CD14-positive monocyte (primary cell): ENCODE results near the gene NCOA5. TPM values are rescaled to one million over a fixed set of nuclear protein-coding genes. Genes with fewer than 3 reads are reported as not detected.
A peak's percentile ranks its signal among the peaks of the same experiment; 100 is the strongest.

Experiments
- DNase-seq, 3 donors: peaks; one replicate each; pipeline ENCODE4 v3.0.0-alpha.2; 2011 to 2022
- H2AFZ ChIP-seq: 2 replicates; pipeline ENCODE4 v1.6.0; 2012; ENCODE audit warnings: mild to moderate bottlenecking, low read depth, low read length, inconsistent platforms; ENCODE audit not compliant: insufficient read depth, poor library complexity, severe bottlenecking
- H3K27ac ChIP-seq, 2 donors: 1 replicate in 1 of 2; 2 replicates in 1 of 2; pipeline ENCODE4 v1.5.1; 2012 to 2013; ENCODE audit warnings: low read length in 2 of 2, control low read depth in 1 of 2, inconsistent platforms in 1 of 2, low read depth in 1 of 2, mild to moderate bottlenecking in 1 of 2
- H3K27me3 ChIP-seq, 2 donors: one replicate each; pipeline versions ENCODE4 v1.6.0 to v1.6.1; 2011 to 2013; ENCODE audit warnings: low read length in 2 of 2; ENCODE audit not compliant: control insufficient read depth in 2 of 2, insufficient read depth in 2 of 2
- H3K36me3 ChIP-seq, 2 donors: replicated peaks in 1 of 2; 1 replicate in 1 of 2; 2 replicates in 1 of 2; pipeline versions ENCODE4 v1.5.1 to v1.6.1; 2012 to 2013; ENCODE audit warnings: low read length in 2 of 2, control low read depth in 1 of 2, inconsistent platforms in 1 of 2, mild to moderate bottlenecking in 1 of 2; ENCODE audit not compliant: insufficient read depth in 2 of 2, control insufficient read depth in 1 of 2
- H3K4me1 ChIP-seq, 2 donors: 1 replicate in 1 of 2; 2 replicates in 1 of 2; pipeline versions ENCODE4 v1.5.1 to v1.6.1; 2012 to 2013; ENCODE audit warnings: low read length in 2 of 2, control low read depth in 1 of 2, inconsistent platforms in 1 of 2, mild to moderate bottlenecking in 1 of 2, moderate library complexity in 1 of 2; ENCODE audit not compliant: insufficient read depth in 2 of 2, control insufficient read depth in 1 of 2
- H3K4me2 ChIP-seq: replicated peaks from 2 replicates; pipeline ENCODE3; 2012; ENCODE audit warnings: low read length, moderate library complexity, mild to moderate bottlenecking; ENCODE audit not compliant: poor library complexity, severe bottlenecking; ENCODE audit errors: extremely low read depth
- H3K4me3 ChIP-seq, 3 experiments: fragments of 200-600 bp in 1 of 3; sonication (generic) in 1 of 3; replicated peaks in 1 of 3; 1 replicate in 2 of 3; 2 replicates in 1 of 3; pipeline ENCODE4 v1.5.1; 2011 to 2013; ENCODE audit warnings: low read length in 3 of 3, mild to moderate bottlenecking in 3 of 3, control low read depth in 2 of 3, low read depth in 2 of 3, inconsistent platforms in 1 of 3, moderate library complexity in 1 of 3
- H3K79me2 ChIP-seq: 2 replicates; pipeline ENCODE4 v1.6.0; 2012; ENCODE audit warnings: mild to moderate bottlenecking, control low read depth, inconsistent platforms, low read length, moderate library complexity; ENCODE audit not compliant: insufficient read depth
- H3K9ac ChIP-seq: 2 replicates; pipeline ENCODE4 v1.6.0; 2017; ENCODE audit warnings: low read length, mild to moderate bottlenecking; ENCODE audit not compliant: insufficient read depth, poor library complexity, severe bottlenecking
- H3K9me3 ChIP-seq, 2 donors: replicated peaks in 1 of 2; 1 replicate in 1 of 2; 2 replicates in 1 of 2; pipeline versions ENCODE4 v1.5.1 to v1.6.1; 2012 to 2013; ENCODE audit warnings: low read length in 2 of 2, control low read depth in 1 of 2; ENCODE audit not compliant: control insufficient read depth in 1 of 2, insufficient read depth in 1 of 2
- H4K20me1 ChIP-seq: 2 replicates; pipeline ENCODE4 v1.6.0; 2012; ENCODE audit warnings: mild to moderate bottlenecking, low read length, control low read depth, moderate library complexity; ENCODE audit not compliant: insufficient read depth
- H3K27ac Mint-ChIP-seq, 7 donors: one replicate each; pipeline ENCODE4 v1.8.0; 2020; ENCODE audit warnings: mild to moderate bottlenecking in 7 of 7, mixed read lengths in 7 of 7, moderate library complexity in 6 of 7, inconsistent platforms in 2 of 7
- H3K27me3 Mint-ChIP-seq, 3 donors: one replicate each; pipeline ENCODE4 v1.8.0; 2021 to 2022; ENCODE audit warnings: low read depth in 3 of 3, mild to moderate bottlenecking in 3 of 3, mixed read lengths in 3 of 3, moderate library complexity in 3 of 3, inconsistent platforms in 1 of 3
- H3K36me3 Mint-ChIP-seq, 2 donors: one replicate each; pipeline ENCODE4 v1.8.0; 2020; ENCODE audit warnings: mixed read lengths in 2 of 2, inconsistent platforms in 1 of 2, mild to moderate bottlenecking in 1 of 2
- H3K4me1 Mint-ChIP-seq: one replicate; pipeline ENCODE4 v1.8.0; 2020; ENCODE audit warnings: mild to moderate bottlenecking, mixed read lengths
- H3K4me3 Mint-ChIP-seq, 2 donors: one replicate each; pipeline ENCODE4 v1.8.0; 2020; ENCODE audit warnings: mild to moderate bottlenecking in 2 of 2, mixed read lengths in 2 of 2, moderate library complexity in 1 of 2
- H3K9me3 Mint-ChIP-seq, 7 donors: one replicate each; pipeline ENCODE4 v1.8.0; 2020 to 2022; ENCODE audit warnings: mixed read lengths in 7 of 7, mild to moderate bottlenecking in 6 of 7, moderate library complexity in 6 of 7, inconsistent platforms in 2 of 7
- WGBS: methylation state at CpG from one replicate; pipeline ENCODE4 v1.1.5; 2013; ENCODE audit warnings: missing lambda C conversion rate; ENCODE audit not compliant: insufficient coverage; 5-methylcytosine and 5-hydroxymethylcytosine counted together
- intact Hi-C, 2 donors: fragments of 100-400 bp; cut with micrococcal nuclease; formaldehyde crosslinking; loops; one replicate each; pipeline versions ENCODE4 v1.15.0 to v1.15.1; 2023
- polyA plus RNA-seq, 3 donors: library from polyadenylated mRNA; depleted of rRNA in 1 of 3; unstranded in 2 of 3; stranded (reverse) in 1 of 3; fragments of 300-500 nt in 2 of 3; fragments of >200 nt in 1 of 3; fragmentation: Illumina TruSeq in 2 of 3; gene quantifications; 1 replicate in 2 of 3; 2 replicates in 1 of 3; pipeline ENCODE4 v1.2.3, GENCODE V29; 2012 to 2021
- TF ChIP-seq, protein P1 (sequence below): fragments of 200-600 bp; IDR thresholded peaks from one replicate; pipeline ENCODE4 v1.8.0; 2022; ENCODE audit warnings: antibody characterized with exemption, mild to moderate bottlenecking

NCOA5 gene
- polyA plus RNA-seq, 3 donors = 4.5 to 10.2 (median 6.0) TPM

DNA sequence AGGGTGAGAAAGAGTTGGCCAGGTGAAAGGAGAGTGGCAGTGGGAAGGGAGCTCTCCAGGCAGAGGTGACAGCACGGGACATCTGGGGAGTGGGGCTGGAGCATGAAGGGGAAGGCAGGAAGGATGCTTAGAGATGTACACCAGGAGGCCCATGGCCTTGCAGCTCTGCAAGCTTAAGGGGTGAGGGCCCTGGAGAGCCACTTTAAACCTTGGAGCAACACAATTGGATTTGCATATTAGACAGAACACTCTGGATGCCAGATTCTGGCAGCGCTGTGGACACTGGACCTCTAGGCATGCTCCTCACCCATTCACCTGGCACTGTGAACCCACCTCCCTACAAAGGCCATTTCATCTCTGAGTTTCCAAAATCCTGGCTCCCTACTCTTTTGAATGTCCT lies 24.7 kb upstream of the NCOA5 start:
- no peak overlapping the region for H3K27ac ChIP-seq
- H2AFZ ChIP-seq = no peak overlapping the region
- no peak overlapping the region for H3K4me3 ChIP-seq
- H3K27me3 ChIP-seq = peaks cover 2 to 16% of the 10 kb centered on the region in 2 donors
- intact Hi-C loops = loop anchor here in 1 of 2 donors (5.0 to 10.0 kb wide), 2 partner anchors 92 to 320 kb away; partner anchors contain the start of genes DNTTIP1 and WFDC3
- no peak overlapping the region for H3K27ac Mint-ChIP-seq
- H3K27me3 Mint-ChIP-seq = peaks cover 18 to 22% (median 19%) of the 10 kb centered on the region in 3 donors
- H3K79me2 ChIP-seq = no peaks in the 10 kb centered on the region
- H4K20me1 ChIP-seq = peaks cover 5% of the 10 kb centered on the region
- 92% methylated on average over 2 of the region's 2 CpGs for WGBS
- peaks cover 45 to 47% of the 10 kb centered on the region in 2 donors for H3K4me1 ChIP-seq
- TF ChIP-seq, protein P1, sequence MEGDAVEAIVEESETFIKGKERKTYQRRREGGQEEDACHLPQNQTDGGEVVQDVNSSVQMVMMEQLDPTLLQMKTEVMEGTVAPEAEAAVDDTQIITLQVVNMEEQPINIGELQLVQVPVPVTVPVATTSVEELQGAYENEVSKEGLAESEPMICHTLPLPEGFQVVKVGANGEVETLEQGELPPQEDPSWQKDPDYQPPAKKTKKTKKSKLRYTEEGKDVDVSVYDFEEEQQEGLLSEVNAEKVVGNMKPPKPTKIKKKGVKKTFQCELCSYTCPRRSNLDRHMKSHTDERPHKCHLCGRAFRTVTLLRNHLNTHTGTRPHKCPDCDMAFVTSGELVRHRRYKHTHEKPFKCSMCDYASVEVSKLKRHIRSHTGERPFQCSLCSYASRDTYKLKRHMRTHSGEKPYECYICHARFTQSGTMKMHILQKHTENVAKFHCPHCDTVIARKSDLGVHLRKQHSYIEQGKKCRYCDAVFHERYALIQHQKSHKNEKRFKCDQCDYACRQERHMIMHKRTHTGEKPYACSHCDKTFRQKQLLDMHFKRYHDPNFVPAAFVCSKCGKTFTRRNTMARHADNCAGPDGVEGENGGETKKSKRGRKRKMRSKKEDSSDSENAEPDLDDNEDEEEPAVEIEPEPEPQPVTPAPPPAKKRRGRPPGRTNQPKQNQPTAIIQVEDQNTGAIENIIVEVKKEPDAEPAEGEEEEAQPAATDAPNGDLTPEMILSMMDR = no peak
- H3K36me3 ChIP-seq = no peaks in the 10 kb centered on the region
- no peak overlapping the region for H3K4me2 ChIP-seq
- H3K4me1 Mint-ChIP-seq = peaks cover 41% of the 10 kb centered on the region
- no peaks in the 10 kb centered on the region for H3K9me3 ChIP-seq
- peak overlapping the region in 1 of 2 donors; percentile 54 for H3K4me3 Mint-ChIP-seq
- no peak for DNase-seq
- peaks cover 0 to 1% (median 0%) of the 10 kb centered on the region in 7 donors for H3K9me3 Mint-ChIP-seq
- no peak overlapping the region for H3K9ac ChIP-seq
- H3K36me3 Mint-ChIP-seq = no peaks in the 10 kb centered on the region

DNA sequence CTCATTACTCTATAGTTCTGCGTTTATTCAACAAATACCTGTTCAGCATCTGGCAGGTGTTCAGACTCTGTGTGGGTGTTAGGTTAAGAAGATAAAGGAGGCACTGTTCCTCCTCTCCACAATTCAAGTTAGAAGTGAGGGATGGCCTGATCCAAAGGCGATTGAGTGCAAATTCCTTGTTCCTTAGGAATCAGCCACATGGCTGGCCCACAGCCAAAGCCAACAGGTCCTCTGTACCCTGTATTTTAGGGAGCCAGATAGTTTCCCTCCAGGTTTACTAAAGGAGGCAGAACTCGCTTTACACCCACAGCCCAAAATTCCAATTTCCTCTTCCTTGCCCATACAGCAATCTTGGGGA lies 23.3 kb upstream of the NCOA5 start:
- Histone ChIP-seq H3K4me2 (no peak overlapping the region), H2AFZ (no peak overlapping the region), H3K27ac (no peak overlapping the region), H3K27me3 (peaks cover 2 to 9% of the 10 kb centered on the region in 2 donors), H3K9ac (no peak overlapping the region), H3K9me3 (no peaks in the 10 kb centered on the region), H3K4me1 (peaks cover 40 to 47% of the 10 kb centered on the region in 2 donors), H4K20me1 (no peaks in the 10 kb centered on the region), H3K4me3 (no peak overlapping the region), H3K36me3 (no peaks in the 10 kb centered on the region), H3K79me2 (no peaks in the 10 kb centered on the region)
- intact Hi-C loops = loop anchor here in 1 of 2 donors (5.0 to 10.0 kb wide), 2 partner anchors 91 to 318 kb away; partner anchors contain the start of genes DNTTIP1 and WFDC3
- H3K36me3 Mint-ChIP-seq = no peaks in the 10 kb centered on the region
- peaks cover 13 to 24% (median 17%) of the 10 kb centered on the region in 3 donors for H3K27me3 Mint-ChIP-seq
- H3K9me3 Mint-ChIP-seq = no peaks in the 10 kb centered on the region
- H3K27ac Mint-ChIP-seq = peak overlapping the region in 1 of 7 donors; percentile 48
- no CpG with 5 or more reads among the region's 3 CpGs for WGBS
- peaks cover 42% of the 10 kb centered on the region for H3K4me1 Mint-ChIP-seq
- DNase-seq = no peak
- peak overlapping the region in 1 of 2 donors; percentile 33 for H3K4me3 Mint-ChIP-seq
- TF ChIP-seq, protein P1 = no peak
